Upper lobe of right lung (tissue), 1 donor: ENCODE data around the gene SASH3. TPM values are rescaled to one million over a fixed set of nuclear protein-coding genes. Genes with fewer than 3 reads are reported as not detected.

Experiments
- ATAC-seq: fragments of 200-7000 bp; cut with Tn5 transposase; one replicate; pipeline ENCODE4 v1.9.1; 2020; ENCODE audit warnings: mild to moderate bottlenecking, moderate library complexity
- DNase-seq: peaks from one replicate; pipeline ENCODE4 v3.0.0-alpha.2; 2020
- H3K27ac ChIP-seq: fragments of 200-600 bp; one replicate; pipeline ENCODE4 v1.8.0; 2022
- H3K27me3 ChIP-seq: fragments of 200-600 bp; one replicate; pipeline ENCODE4 v1.8.0; 2022; ENCODE audit warnings: mild to moderate bottlenecking
- H3K36me3 ChIP-seq: fragments of 200-600 bp; one replicate; pipeline ENCODE4 v1.8.0; 2022
- H3K4me1 ChIP-seq: fragments of 200-600 bp; one replicate; pipeline ENCODE4 v1.8.0; 2022
- H3K4me3 ChIP-seq: fragments of 200-600 bp; one replicate; pipeline ENCODE4 v1.8.0; 2022; ENCODE audit warnings: mild to moderate bottlenecking
- H3K9me3 ChIP-seq: fragments of 200-600 bp; one replicate; pipeline ENCODE4 v1.8.0; 2022
- CTCF ChIP-seq: fragments of 200-600 bp; IDR thresholded peaks from one replicate; pipeline ENCODE4 v1.8.0; 2022; ENCODE audit warnings: antibody characterized with exemption
- intact Hi-C: fragments of 100-400 bp; cut with DNase I; formaldehyde crosslinking; loops from one replicate; pipeline ENCODE4 v1.11.0; 2022
- total RNA-seq: library from RNA; stranded (reverse); fragmentation: NEBNext Ultra II Directional; extraction: Animal tissue kit (Norgen Biotek cat#: 25700); gene quantifications from one replicate; pipeline ENCODE4 v1.2.1, GENCODE V29; 2021
- donor health status: DM: no; HTN: yes; CAD: no; lungs with severe emphysema.

Gene SASH3
- total RNA-seq, 1 donor from 2014 or later = 41.2 TPM

- Histone ChIP-seq H3K4me3 (peak overlapping the region; percentile 45), H3K36me3 (no peaks in the 10 kb centered on the region), H3K27me3 (no peaks in the 10 kb centered on the region), H3K4me1 (no peaks in the 10 kb centered on the region), H3K27ac (peak overlapping the region; percentile 60), H3K9me3 (no peaks in the 10 kb centered on the region)
- DNase-seq (no peak), ATAC-seq (no peak)
- intact Hi-C loops = no loop called here
- TF ChIP-seq CTCF = no peak
Measured at GRCh38 chrX:129779086-129779672, 570 bp upstream of the SASH3 start.

GRCh38 chrX:129780441-129781105 lies 824 bp downstream of the SASH3 start:
- H3K4me3 ChIP-seq = peak overlapping the region; percentile 45
- H3K4me1 ChIP-seq = no peaks in the 10 kb centered on the region
- no peaks in the 10 kb centered on the region for H3K36me3 ChIP-seq
- DNase-seq (no peak), ATAC-seq (no peak)
- H3K27ac ChIP-seq = peak overlapping the region; percentile 60
- no peaks in the 10 kb centered on the region for H3K27me3 ChIP-seq
- no peaks in the 10 kb centered on the region for H3K9me3 ChIP-seq
- no peak for TF ChIP-seq CTCF
- intact Hi-C loops = no loop called here

- TF ChIP-seq CTCF = no peak
- H3K4me1 ChIP-seq = no peaks in the 10 kb centered on the region
- peak overlapping the region; percentile 45 for H3K4me3 ChIP-seq
- H3K9me3 ChIP-seq = no peaks in the 10 kb centered on the region
- DNase-seq = peak; percentile 76
- ATAC-seq = peak; percentile 81
- peak overlapping the region; percentile 60 for H3K27ac ChIP-seq
- H3K27me3 ChIP-seq = no peaks in the 10 kb centered on the region
- H3K36me3 ChIP-seq = no peaks in the 10 kb centered on the region
- intact Hi-C loops = no loop called here
Measured at GRCh38 chrX:129781134-129781672, 1.5 kb downstream of the SASH3 start.

GRCh38 chrX:129781680-129782495 lies 2.1 kb downstream of the SASH3 start:
- ATAC-seq = no peak

More at GRCh38 chrX:129781680-129782495, 2.1 kb downstream of the SASH3 start:
- DNase-seq = no peak
- Histone ChIP-seq H3K36me3 (no peaks in the 10 kb centered on the region), H3K4me3 (peak overlapping the region; percentile 32), H3K4me1 (no peaks in the 10 kb centered on the region), H3K27ac (no peak overlapping the region), H3K27me3 (no peaks in the 10 kb centered on the region), H3K9me3 (no peaks in the 10 kb centered on the region)
- intact Hi-C loops = no loop called here
- TF ChIP-seq CTCF = no peak
